H1 (cell line): ENCODE data around the gene NKPD1. TPM values are rescaled to one million over a fixed set of nuclear protein-coding genes. Genes with fewer than 3 reads are reported as not detected.

Source experiments
- POLR2AphosphoS5 ChIP-seq: IDR thresholded peaks from 2 replicates; pipeline ENCODE4 v1.6.1; 2011; ENCODE audit warnings: low read depth, low read length
- polyA plus RNA-seq, 7 experiments: library from polyadenylated mRNA; depleted of rRNA in 3 of 7; stranded (reverse) in 5 of 7; unstranded in 2 of 7; fragments of >200 nt in 5 of 7; fragments of 200-250 nt in 2 of 7; gene quantifications; 1 replicate in 5 of 7; 2 replicates in 1 of 7; 4 replicates in 1 of 7; pipeline versions ENCODE4 v1.2.1 to v1.2.3, GENCODE V29; 2011 to 2013; ENCODE audit warnings: missing spikeins in 2 of 7, mixed read lengths in 2 of 7
- total RNA-seq: library from RNA; stranded (reverse); fragmentation: NEBNext Ultra II Directional; extraction: Animal tissue kit (Norgen Biotek cat#: 25700); gene quantifications from 2 replicates; pipeline ENCODE4 v1.2.1, GENCODE V29; 2021
- TF ChIP-seq, protein P1 (sequence below): IDR thresholded peaks from 2 replicates; pipeline ENCODE4 v1.6.1; 2011; ENCODE audit warnings: low read length, improper control_type of control experiment

The NKPD1 gene
- total and polyA plus RNA-seq, 2 of the 8 experiments (the other 6 are each of a cell fraction or from before 2014, with no cell fraction given) = 0.30 to 0.39 TPM

DNA sequence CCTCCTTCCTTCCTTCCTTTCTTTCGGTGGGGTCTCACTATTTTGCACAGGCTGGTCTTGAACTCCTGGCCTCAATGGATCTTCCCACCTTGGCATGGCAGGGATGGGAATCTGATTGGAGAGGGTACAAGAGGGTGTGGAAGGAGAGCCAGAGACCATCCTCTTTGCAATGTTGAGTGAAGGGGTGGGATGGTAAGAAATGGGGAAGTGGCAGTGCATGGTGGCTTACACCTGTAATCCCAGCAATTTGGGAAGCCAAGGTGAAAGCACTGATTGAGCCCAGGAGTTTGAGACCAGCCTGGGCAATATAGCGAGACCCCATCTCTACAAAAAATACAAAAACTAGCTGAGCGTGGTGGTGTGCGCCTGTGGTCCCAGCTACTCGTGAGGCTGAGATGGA, 23.3 kb upstream of the NKPD1 start (continued):
- TF ChIP-seq, protein P1, sequence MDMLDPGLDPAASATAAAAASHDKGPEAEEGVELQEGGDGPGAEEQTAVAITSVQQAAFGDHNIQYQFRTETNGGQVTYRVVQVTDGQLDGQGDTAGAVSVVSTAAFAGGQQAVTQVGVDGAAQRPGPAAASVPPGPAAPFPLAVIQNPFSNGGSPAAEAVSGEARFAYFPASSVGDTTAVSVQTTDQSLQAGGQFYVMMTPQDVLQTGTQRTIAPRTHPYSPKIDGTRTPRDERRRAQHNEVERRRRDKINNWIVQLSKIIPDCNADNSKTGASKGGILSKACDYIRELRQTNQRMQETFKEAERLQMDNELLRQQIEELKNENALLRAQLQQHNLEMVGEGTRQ = no peak
- TF ChIP-seq POLR2AphosphoS5 = no peak
